Vagina (tissue), 2 donors: ENCODE results near the gene MCRS1. TPM values are rescaled to one million over a fixed set of nuclear protein-coding genes. Genes with fewer than 3 reads are reported as not detected.

ENCODE experiments used
- DNase-seq, 2 donors: peaks; one replicate each; pipeline ENCODE4 v3.0.0-alpha.2; 2017; ENCODE audit errors: extremely low spot score in 2 of 2
- H3K27ac ChIP-seq: fragments of 200-600 bp; sonication (generic); one replicate; pipeline ENCODE4 v1.5.1; 2019
- H3K27me3 ChIP-seq: fragments of 200-600 bp; sonication (generic); one replicate; pipeline ENCODE4 v1.5.1; 2019
- H3K36me3 ChIP-seq, 2 donors: fragments of 200-600 bp; sonication (generic); one replicate each; pipeline ENCODE4 v1.5.1; 2017 to 2019
- H3K4me1 ChIP-seq: fragments of 200-600 bp; sonication (generic); one replicate; pipeline ENCODE4 v1.5.1; 2019
- H3K4me3 ChIP-seq, 2 donors: fragments of 200-600 bp; sonication (generic); 1 replicate in 1 of 2; 2 replicates in 1 of 2; pipeline ENCODE4 v1.5.1; 2016 to 2019
- H3K9me3 ChIP-seq: fragments of 200-600 bp; sonication (generic); one replicate; pipeline ENCODE4 v1.5.1; 2019
- CTCF ChIP-seq, 3 experiments: fragments of 450-650 bp in 2 of 3; fragments of 200-600 bp in 1 of 3; sonication (generic) in 1 of 3; IDR thresholded peaks; one replicate each; pipeline ENCODE4 v1.5.1; 2017 to 2019; ENCODE audit warnings: antibody characterized with exemption in 3 of 3, mild to moderate bottlenecking in 2 of 3, moderate library complexity in 2 of 3
- POLR2A ChIP-seq, 2 donors: fragments of 450-650 bp; IDR thresholded peaks; one replicate each; pipeline ENCODE4 v1.6.1; 2017; ENCODE audit warnings: antibody characterized with exemption in 2 of 2, mild to moderate bottlenecking in 2 of 2, moderate library complexity in 2 of 2
- POLR2AphosphoS5 ChIP-seq, 2 donors: sonication (generic); formaldehyde crosslinking; IDR thresholded peaks; one replicate each; pipeline ENCODE4 v1.9.0; 2017; ENCODE audit warnings: antibody characterized with exemption in 2 of 2, mild to moderate bottlenecking in 2 of 2, low read depth in 1 of 2; ENCODE audit not compliant: insufficient read depth in 1 of 2
- intact Hi-C: fragments of 100-400 bp; cut with DNase I; formaldehyde crosslinking; loops from one replicate; pipeline ENCODE4 v1.15.1; 2023
- total RNA-seq: library from RNA; depleted of rRNA; stranded (reverse); fragments of >200 nt; gene quantifications from one replicate; pipeline ENCODE4 v1.2.3, GENCODE V29; 2016

MCRS1 gene
- total RNA-seq, 1 donor from 2014 or later, result 40.8 TPM

DNA sequence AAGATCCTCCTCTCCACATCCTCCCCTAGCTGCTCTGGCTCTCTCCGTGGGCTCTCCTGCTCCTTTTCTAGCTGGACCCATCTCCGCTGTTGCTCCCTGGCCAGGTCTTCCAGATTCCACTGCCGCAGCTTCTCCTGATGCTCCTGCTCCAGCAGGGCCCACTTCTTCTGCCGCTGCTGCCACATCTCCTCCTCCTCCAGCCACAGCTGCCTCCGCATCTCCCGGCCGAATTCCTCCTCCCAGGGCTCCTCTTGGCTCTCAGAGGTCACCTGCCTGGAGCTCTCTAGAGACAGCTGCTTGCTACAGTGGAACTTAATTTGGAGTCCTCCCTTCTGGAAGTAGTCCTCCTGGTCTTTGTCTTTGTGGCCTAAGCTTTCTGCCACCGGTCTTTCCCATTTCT is 32.0 kb upstream of the MCRS1 start:
- Histone ChIP-seq H3K4me1 (no peaks in the 10 kb centered on the region), H3K36me3 (no peaks in the 10 kb centered on the region), H3K4me3 (no peak overlapping the region), H3K27ac (no peak overlapping the region), H3K9me3 (no peaks in the 10 kb centered on the region), H3K27me3 (no peaks in the 10 kb centered on the region)
- intact Hi-C loops, result no loop called here
- TF ChIP-seq CTCF (IDR thresholded peaks at IDR 0.05) (no peak), POLR2AphosphoS5 (IDR thresholded peaks at IDR 0.05; ENCODE audit: insufficient read depth in 1 of 2, low read depth in 1 of 2) (no peak), POLR2A (IDR thresholded peaks at IDR 0.05) (no peak)
- DNase-seq, result no peak

- DNase-seq, result no peak
- H3K4me1 ChIP-seq, result no peaks in the 10 kb centered on the region
- no peak overlapping the region for H3K4me3 ChIP-seq
- H3K27me3 ChIP-seq, result no peaks in the 10 kb centered on the region
- H3K9me3 ChIP-seq, result no peaks in the 10 kb centered on the region
- no peak for TF ChIP-seq POLR2A (IDR thresholded peaks at IDR 0.05)
- TF ChIP-seq CTCF (IDR thresholded peaks at IDR 0.05), result no peak
- no peak for TF ChIP-seq POLR2AphosphoS5 (IDR thresholded peaks at IDR 0.05; ENCODE audit: insufficient read depth in 1 of 2, low read depth in 1 of 2)
- H3K36me3 ChIP-seq, result no peaks in the 10 kb centered on the region
- intact Hi-C loops, result no loop called here
- H3K27ac ChIP-seq, result no peak overlapping the region
These were observed 30.6 kb upstream of the MCRS1 start for GRCh38 chr12:49598527-49598926.

DNA sequence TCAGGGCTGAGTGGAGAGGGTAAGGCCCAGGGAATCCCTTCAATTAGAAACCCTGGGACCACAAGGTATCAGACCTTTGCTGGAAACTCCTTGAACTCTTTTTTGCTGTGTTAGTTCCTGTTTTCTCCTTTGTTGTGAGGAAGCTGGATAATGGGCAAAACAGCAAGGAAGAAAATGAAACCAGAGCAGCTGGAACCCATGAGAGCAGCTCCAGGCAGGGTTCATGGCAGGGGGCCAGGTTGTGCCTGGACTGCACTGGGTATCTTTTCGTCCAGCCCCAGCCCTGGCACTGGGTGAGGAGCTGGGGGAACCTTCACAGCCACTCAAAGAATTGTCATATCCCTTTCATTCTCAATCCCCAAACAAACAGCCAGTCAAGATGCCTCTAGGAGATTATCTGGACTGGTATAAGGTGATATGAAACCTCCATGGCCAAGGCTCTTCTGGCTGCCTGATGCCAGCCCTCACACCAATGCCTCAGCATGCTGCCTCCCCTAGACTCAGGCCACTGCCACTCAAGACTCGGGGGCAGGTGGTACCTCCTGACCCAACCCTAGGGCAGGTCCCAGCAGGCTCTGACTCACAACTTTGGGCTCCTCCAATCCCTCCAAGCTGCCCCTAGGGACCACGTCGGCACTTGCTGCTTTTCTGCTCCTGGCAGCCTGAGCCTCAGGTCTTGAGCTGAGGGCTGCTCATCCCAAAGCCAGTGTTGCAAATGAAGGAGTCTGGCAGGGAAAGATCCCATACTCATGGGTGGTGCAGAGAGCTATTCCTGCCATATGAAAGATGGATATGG is 21.0 kb upstream of the MCRS1 start:
- no peaks in the 10 kb centered on the region for H3K27me3 ChIP-seq
- intact Hi-C loops, result no loop called here
- no peak overlapping the region for H3K27ac ChIP-seq
- no peaks in the 10 kb centered on the region for H3K36me3 ChIP-seq
- H3K4me1 ChIP-seq, result peaks cover 9% of the 10 kb centered on the region
- TF ChIP-seq POLR2AphosphoS5 (IDR thresholded peaks at IDR 0.05; ENCODE audit: insufficient read depth in 1 of 2, low read depth in 1 of 2) (no peak), POLR2A (IDR thresholded peaks at IDR 0.05) (no peak), CTCF (IDR thresholded peaks at IDR 0.05) (no peak)
- no peak overlapping the region for H3K4me3 ChIP-seq
- DNase-seq, result no peak
- no peaks in the 10 kb centered on the region for H3K9me3 ChIP-seq

DNA sequence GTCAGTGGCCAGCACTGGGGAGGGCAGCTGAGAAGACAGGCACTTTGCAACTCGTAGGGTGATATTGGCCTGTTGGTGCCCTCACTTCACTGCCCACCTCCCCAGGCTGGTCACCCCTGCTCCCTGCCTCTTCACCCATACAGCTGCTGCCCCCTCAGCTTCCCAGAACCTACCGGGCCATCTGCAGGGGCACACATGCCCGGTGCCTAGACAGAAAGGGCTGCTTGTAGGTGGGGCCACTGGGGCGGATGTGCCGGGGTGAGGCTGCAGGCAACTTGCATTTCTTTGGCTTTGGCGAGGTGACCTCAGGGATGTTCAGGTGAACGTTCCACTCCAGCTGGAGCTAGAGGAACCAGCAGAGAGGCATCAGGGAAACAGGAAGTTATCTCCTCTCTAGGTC is 20.3 kb upstream of the MCRS1 start:
- no peak for TF ChIP-seq CTCF (IDR thresholded peaks at IDR 0.05)
- TF ChIP-seq POLR2AphosphoS5 (IDR thresholded peaks at IDR 0.05; ENCODE audit: insufficient read depth in 1 of 2, low read depth in 1 of 2), result no peak
- TF ChIP-seq POLR2A (IDR thresholded peaks at IDR 0.05), result no peak
- intact Hi-C loops, result no loop called here

DNA sequence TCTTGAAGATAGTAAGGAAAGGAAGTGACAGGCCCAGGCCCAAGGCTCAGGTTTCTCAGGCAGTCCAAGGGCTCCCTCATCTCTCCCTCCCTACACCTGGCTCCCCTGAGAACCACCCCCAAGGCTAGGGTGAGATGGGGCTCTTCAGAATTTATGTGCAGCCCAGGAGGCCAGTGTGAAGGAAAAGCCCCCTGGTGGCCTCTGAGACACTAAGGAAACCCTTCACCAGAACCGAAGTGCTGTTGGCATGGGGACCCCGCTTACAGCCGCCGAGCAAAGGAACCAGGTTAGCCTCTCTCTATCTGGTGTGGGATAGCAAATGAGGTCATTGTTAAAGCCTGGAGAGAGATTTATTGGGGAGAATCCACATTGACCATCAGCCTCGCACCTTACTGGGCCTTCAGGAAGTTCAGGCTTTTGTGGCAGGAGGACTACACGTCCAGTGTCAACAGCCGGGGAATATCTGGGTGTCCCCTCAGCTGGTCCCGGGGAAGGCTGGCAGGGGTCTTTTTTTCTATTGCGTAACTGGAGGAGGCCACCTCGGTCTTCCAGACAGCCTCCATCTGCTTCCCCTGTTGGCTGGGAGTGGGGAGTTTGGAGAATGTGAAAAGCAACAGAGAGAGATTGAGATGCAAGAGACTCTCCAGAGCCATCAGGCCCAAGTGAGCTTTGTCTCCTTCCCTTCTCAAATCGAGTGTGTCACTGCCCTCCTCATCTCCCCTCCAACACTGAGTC is 19.4 kb upstream of the MCRS1 start:
- intact Hi-C loops, result no loop called here

More for the DNA sequence above, 20.3 kb upstream of the MCRS1 start:
- H3K9me3 ChIP-seq, result no peaks in the 10 kb centered on the region
- no peak overlapping the region for H3K4me3 ChIP-seq
- H3K27me3 ChIP-seq, result no peaks in the 10 kb centered on the region
- H3K36me3 ChIP-seq, result no peaks in the 10 kb centered on the region
- no peak overlapping the region for H3K27ac ChIP-seq
- H3K4me1 ChIP-seq, result peaks cover 15% of the 10 kb centered on the region
- DNase-seq, result no peak

More for the DNA sequence above, 19.4 kb upstream of the MCRS1 start:
- H3K9me3 ChIP-seq, result no peaks in the 10 kb centered on the region
- DNase-seq, result no peak
- no peak overlapping the region for H3K4me3 ChIP-seq
- H3K4me1 ChIP-seq, result peaks cover 24% of the 10 kb centered on the region
- no peak for TF ChIP-seq POLR2A (IDR thresholded peaks at IDR 0.05)
- TF ChIP-seq POLR2AphosphoS5 (IDR thresholded peaks at IDR 0.05; ENCODE audit: insufficient read depth in 1 of 2, low read depth in 1 of 2), result no peak
- TF ChIP-seq CTCF (IDR thresholded peaks at IDR 0.05), result no peak
- H3K27me3 ChIP-seq, result no peaks in the 10 kb centered on the region
- no peaks in the 10 kb centered on the region for H3K36me3 ChIP-seq
- no peak overlapping the region for H3K27ac ChIP-seq
